Left hindlimb (tissue), 1 donor: ENCODE measurements around the gene KATNIP.
"Not testable (repeated sequence)": the region's sequence is repeated elsewhere in the genome, so short reads cannot be mapped to it uniquely, and the experiment has no call there.

ENCODE experiments used
- DNase-seq: peaks from one replicate; pipeline ENCODE4 v3.0.0-alpha.2; 2018

KATNIP gene

GRCh38 chr16:27538528-27538927 lies 11.4 kb upstream of the KATNIP start:
- no peak for DNase-seq

GRCh38 chr16:27539120-27539519 lies 10.8 kb upstream of the KATNIP start:
- no peak for DNase-seq

- DNase-seq: no peak
Measured at GRCh38 chr16:27539636-27540035, 10.3 kb upstream of the KATNIP start.

DNA sequence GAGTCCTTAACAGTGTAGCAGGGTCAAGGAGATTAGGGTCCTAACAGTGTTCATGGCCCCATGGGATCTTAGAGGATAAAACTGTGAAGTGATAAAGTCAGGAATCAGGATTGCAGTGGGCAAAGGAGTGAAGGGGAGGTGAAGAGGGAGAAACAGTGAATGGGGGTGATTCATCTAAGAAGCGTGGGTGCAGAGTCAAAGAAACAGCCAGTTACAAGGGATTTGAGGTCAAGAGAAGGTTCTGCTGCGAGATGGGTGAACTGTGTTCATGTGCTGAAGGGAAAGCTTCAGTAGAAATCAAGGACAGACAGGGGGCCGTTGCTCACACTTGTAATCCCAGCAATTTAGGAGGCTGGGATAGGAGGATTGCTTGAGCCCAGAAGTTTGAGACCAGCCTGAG lies 6.1 kb upstream of the KATNIP start:
- DNase-seq: no peak

GRCh38 chr16:27544671-27545070 lies 5.3 kb upstream of the KATNIP start:
- DNase-seq: no peak

DNA sequence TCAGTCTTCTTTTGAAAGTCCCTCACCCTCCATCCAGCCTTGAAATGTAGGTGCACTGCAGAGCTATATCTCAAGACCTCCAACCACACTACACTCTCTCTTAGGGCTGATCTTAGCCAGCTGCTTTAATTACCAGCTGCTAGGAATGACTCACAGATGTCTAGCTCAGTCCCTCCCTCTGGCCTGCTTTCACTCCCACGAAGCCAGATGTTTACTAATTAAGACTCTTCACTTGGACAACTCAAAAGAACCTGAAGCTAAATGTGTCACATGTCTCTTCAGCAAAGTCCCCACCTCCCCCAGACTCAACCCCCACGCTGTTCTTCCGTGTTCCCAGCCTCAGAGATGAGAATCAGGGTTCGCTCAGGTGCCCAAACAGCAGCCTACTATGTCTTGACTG lies 2.8 kb upstream of the KATNIP start:
- no peak for DNase-seq

GRCh38 chr16:27547851-27548250 lies 2.1 kb upstream of the KATNIP start:
- no peak for DNase-seq

GRCh38 chr16:27549464-27549745 lies 539 bp upstream of the KATNIP start:
- DNase-seq: no peak

DNA sequence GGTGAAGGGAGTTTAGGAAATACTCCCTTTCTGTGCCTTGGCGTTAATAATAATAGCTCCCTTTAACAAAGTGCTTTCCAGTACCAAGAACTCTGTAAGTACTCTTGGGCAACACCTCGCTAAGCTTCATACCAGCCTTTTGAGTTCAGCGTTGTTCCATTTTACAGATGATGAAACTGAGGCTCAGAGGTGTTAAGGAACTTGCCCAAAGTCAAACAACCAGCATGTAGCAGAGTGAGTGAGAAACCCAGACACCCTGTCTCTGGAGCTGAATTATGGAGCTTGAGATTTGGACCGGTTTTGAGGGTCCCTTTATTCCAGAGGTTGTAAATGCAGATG lies 607 bp downstream of the KATNIP start:
- no peak for DNase-seq

GRCh38 chr16:27551036-27551435 lies 1.1 kb downstream of the KATNIP start:
- no peak for DNase-seq

GRCh38 chr16:27556471-27556870 lies 6.5 kb downstream of the KATNIP start:
- no peak for DNase-seq

DNA sequence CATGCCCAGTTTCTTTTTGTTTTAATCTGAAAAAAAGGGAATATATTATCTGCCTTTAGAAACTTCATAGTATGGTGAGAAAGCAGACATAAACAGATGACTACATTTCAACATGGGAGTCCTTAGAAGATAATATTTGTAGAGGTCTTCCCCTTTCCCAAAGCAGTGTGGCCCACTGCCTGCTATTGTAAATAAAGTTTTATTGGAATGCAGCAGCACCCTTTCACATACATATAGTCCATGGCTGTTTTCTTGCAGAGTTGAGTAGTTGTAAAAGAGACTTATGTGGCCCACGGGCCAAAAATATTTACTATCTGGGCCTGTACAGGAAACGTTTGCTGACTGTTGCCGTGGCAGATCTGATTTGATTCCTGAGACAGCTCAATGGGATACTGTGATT lies 8.5 kb downstream of the KATNIP start:
- DNase-seq: no peak

DNA sequence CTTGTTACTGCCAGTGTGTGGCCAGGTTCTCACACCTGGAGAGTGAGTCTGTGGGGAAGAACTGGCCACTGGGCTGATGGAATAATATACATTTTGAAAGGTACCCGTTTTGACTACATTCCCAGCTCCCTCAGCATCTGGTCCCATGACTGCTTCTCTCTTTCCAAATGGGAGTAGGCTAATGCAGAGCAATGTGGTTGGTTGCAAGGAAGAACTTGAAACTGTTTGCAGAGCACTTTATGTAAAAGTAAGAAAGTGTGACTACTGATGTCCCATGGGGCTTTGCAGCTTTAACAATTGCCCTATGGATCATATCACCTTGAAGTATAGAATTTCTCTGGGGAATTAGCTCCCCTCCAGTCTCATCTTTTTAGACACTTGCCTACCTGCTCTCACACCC lies 9.0 kb downstream of the KATNIP start:
- no peak for DNase-seq

DNA sequence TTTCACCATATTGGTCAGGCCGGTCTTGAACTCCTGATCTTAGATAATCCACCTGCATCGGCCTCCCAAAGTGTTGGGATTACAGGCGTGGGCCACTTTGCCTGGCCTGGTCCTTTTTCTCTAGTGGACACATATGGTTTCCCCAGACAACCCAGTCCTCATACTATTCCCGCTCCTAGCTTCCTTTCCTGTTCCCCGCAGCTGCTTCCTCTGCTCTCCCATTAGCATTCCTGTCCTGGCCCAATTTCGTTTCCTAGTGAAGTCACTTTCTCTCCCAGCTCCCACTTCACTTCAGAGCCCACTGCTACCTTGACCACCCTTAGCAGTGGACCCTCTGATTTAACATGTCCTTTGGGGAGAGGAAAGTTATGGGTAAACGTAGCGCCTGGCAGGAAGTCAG lies 11.3 kb downstream of the KATNIP start:
- no peak for DNase-seq

GRCh38 chr16:27564224-27564623 lies 14.3 kb downstream of the KATNIP start:
- DNase-seq: no peak

DNA sequence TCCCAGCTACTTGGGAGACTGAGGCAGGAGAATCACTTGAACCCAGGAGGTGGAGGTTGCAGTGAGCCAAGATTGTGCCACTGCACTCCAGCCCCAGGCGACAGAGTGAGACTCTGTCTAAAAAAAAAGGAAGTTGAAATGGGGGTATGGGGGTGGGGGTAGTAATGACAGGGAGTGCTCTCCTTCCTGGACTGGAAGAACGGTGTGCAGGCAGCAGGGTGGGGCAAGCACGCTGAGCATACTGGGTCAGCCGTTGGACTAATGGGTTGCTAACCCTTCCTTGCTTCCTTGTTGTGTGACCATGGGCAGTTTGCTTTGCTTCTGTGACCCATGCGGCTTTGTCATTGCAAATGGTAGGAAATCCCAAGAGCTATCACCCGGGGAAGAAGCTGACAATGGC lies 16.5 kb downstream of the KATNIP start:
- DNase-seq: no peak

DNA sequence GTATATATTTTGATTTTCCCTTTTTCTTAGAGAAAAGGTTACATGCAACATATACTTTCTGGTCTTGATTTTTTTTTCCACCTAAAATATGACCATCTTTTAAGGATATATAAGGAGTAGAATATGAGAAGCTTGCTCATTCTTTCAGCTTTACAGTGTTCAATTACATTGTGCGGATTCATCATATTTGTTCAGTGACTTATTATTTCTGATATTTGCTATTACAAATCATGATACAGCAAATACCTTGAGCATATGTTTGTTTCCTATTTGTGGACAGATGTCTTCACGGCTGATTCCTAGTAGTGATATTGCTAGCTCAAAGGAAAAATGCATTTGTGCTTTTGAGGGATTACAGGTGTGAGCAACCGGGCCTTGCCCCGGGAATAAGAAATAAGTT lies 18.1 kb downstream of the KATNIP start:
- DNase-seq: no peak

GRCh38 chr16:27570986-27571385 lies 21.0 kb downstream of the KATNIP start:
- DNase-seq: not testable (repeated sequence)

GRCh38 chr16:27571433-27572326 lies 21.7 kb downstream of the KATNIP start:
- no peak for DNase-seq

GRCh38 chr16:27572711-27573110 lies 22.8 kb downstream of the KATNIP start:
- no peak for DNase-seq

DNA sequence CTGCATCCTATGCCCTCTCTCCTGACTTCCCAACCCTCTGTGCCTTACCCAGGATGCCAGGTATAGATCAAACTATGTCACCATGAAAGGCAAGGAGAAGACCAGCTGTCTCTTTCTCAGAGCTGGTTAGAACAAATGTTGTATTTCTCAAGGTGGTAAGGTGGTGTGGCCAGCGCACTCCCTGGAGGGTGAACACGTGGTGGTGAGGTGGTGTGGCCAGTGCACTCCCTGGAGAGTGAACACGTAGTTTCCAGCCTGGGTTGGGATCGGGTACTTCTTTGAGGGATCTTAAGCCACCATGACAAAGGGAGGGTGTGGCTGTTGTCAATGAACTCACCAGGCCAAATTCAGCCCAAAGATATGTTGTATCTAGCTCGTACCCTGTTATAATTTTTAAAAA lies 26.8 kb downstream of the KATNIP start:
- no peak for DNase-seq

DNA sequence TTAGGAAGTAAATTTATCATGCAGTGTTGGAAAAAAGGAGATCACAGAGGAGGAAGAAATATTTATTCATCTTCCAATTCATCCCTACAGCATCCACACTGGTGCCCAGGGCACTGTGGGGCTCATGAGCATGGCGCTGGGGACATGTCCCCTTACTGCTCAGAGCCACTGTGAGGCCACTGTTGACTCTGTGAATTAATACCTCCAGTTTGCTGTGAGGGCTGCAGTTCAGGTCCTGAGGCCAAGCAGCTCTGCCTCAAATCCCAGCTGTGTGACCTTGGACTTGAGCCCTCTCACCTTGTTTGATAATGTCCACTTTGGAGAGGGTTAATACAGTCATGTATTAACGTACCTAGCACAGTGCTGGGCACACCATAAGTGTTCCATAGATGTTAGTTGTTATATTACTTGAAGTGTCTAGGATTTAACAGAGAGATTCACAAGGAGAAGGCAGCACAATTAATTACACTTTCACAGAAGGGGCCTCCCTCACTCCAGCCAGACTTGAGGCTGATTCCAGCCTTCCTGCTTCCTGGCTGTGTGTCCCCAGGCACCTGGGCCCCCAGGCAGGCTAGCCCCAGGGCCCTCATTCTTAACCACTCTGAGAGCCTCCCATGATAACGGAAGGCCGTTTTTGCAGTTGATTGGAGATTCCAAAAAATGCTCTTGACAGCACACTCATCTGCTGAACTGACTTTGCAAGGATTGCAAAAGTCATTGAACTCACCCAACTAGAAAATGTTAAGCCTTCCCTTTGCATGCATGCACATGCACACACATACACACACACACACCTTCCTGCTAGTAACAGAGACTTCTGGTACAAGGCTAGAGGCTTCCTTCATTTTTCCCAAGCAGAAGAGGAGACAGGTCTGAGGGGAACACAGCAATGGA lies 29.4 kb downstream of the KATNIP start:
- DNase-seq: no peak

DNA sequence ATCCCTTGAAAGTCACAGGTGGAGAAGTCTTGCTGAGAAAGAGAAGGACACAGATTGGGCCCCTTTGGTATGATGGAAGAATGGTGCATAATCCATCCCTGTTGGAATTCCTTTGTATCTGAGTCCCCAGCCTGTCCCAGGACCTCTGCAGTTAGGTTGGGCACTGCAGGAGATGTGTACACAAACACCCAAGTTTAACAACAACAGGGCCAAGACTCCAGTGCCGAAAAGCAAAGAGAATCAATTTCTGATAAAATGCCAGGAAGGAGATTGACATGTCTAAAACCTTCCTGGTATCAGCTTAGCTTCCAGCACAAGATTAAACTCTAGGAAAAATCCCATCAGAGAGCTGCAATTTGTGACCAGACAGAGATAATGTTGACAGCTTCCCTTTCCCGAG lies 32.9 kb downstream of the KATNIP start:
- DNase-seq: no peak

- DNase-seq: no peak
Measured at GRCh38 chr16:27583634-27584033, 33.7 kb downstream of the KATNIP start.
